Ovary (tissue), 9 donors: ENCODE measurements around the gene NAALADL2. TPM values are rescaled to one million over a fixed set of nuclear protein-coding genes. Genes with fewer than 3 reads are reported as not detected.

ENCODE experiments used
- DNase-seq, 5 donors: peaks; one replicate each; pipeline ENCODE4 v3.0.0-alpha.2; 2019 to 2020
- H3K27ac ChIP-seq, 2 donors: fragments of 200-600 bp; one replicate each; pipeline versions ENCODE4 v1.5.1 to v1.8.0; 2019 to 2022
- H3K27me3 ChIP-seq: fragments of 200-600 bp; one replicate; pipeline ENCODE4 v1.8.0; 2022
- H3K36me3 ChIP-seq: fragments of 200-600 bp; sonication (generic); one replicate; pipeline ENCODE4 v1.5.1; 2019
- H3K4me1 ChIP-seq: one replicate; pipeline ENCODE4 v1.8.1; 2013; ENCODE audit warnings: mild to moderate bottlenecking, moderate library complexity; ENCODE audit not compliant: insufficient read depth
- H3K4me3 ChIP-seq: fragments of 200-600 bp; sonication (generic); one replicate; pipeline ENCODE4 v1.5.1; 2017
- H3K9me3 ChIP-seq, 2 donors: fragments of 200-600 bp in 1 of 2; sonication (generic) in 1 of 2; one replicate each; pipeline versions ENCODE4 v1.5.1 to v1.8.1; 2013 to 2019; ENCODE audit warnings: mild to moderate bottlenecking in 1 of 2, moderate library complexity in 1 of 2
- CTCF ChIP-seq, 3 donors: fragments of 450-650 bp in 2 of 3; fragments of 200-600 bp in 1 of 3; IDR thresholded peaks; one replicate each; pipeline versions ENCODE4 v1.5.1 to v1.8.0; 2016 to 2022; ENCODE audit warnings: antibody characterized with exemption in 3 of 3, mild to moderate bottlenecking in 1 of 3
- EP300 ChIP-seq: sonication (generic); formaldehyde crosslinking; IDR thresholded peaks from one replicate; pipeline ENCODE4 v1.6.1; 2017; ENCODE audit warnings: antibody characterized with exemption
- POLR2A ChIP-seq: fragments of 450-650 bp; IDR thresholded peaks from one replicate; pipeline ENCODE4 v1.6.1; 2017; ENCODE audit warnings: antibody characterized with exemption, mild to moderate bottlenecking, moderate library complexity
- WGBS, 3 donors: extraction: QIAGEN DNeasy Blood & Tissue Kit in 1 of 3; methylation state at CpG; one replicate each; pipeline versions ENCODE4 v1.1.5 to v1.1.7; 2013 to 2017; 5-methylcytosine and 5-hydroxymethylcytosine counted together
- intact Hi-C, 4 donors: fragments of 100-400 bp; cut with DNase I; formaldehyde crosslinking; loops; one replicate each; pipeline versions ENCODE4 v1.11.0 to v1.15.1; 2022 to 2023
- polyA plus RNA-seq, 2 donors: library from polyadenylated mRNA; stranded (reverse); fragments of 200-250 nt in 1 of 2; fragments of 350-450 nt in 1 of 2; fragmentation: Illumina TruSeq in 1 of 2; extraction: RNeasy Lipid Tissue Mini Kit (QIAGEN cat#74804) in 1 of 2; gene quantifications; one replicate each; pipeline ENCODE4 v1.2.3, GENCODE V29; 2013 to 2014
- total RNA-seq, 7 donors: library from RNA; depleted of rRNA in 2 of 7; stranded (reverse); fragments of >200 nt in 2 of 7; fragmentation: NEBNext Ultra II Directional in 3 of 7; extraction: Animal tissue kit (Norgen Biotek cat#: 25700) in 3 of 7; gene quantifications; one replicate each; pipeline versions ENCODE4 v1.1.0 to v1.2.4, GENCODE V29; 2016 to 2023
- donor health status: DM: no; HTN: no; CAD: no; lungs with moderate emphysema.
- donor health status: DM: no; HTN: no; CAD: no.
- donor health status: Bipolar disorder and iron deficiency.
- donor health status: DM: yes; HTN: yes; CAD: no.
- donor health status: DM: no; HTN: no; CAD: no.
- donor health status: DM: yes; HTN: yes; CAD: no.

Gene NAALADL2
- total and polyA plus RNA-seq, 9 donors = 2.3 to 29.3 (median 15.2) TPM

- Histone ChIP-seq H3K36me3 (no peaks in the 10 kb centered on the region), H3K27me3 (no peaks in the 10 kb centered on the region), H3K4me1 (no peaks in the 10 kb centered on the region), H3K27ac (no peak overlapping the region), H3K9me3 (no peaks in the 10 kb centered on the region), H3K4me3 (no peak overlapping the region)
- intact Hi-C loops = no loop called here
- TF ChIP-seq CTCF (IDR thresholded peaks at IDR 0.05) (no peak), POLR2A (no peak), EP300 (no peak)
- WGBS, 3 donors = 96 to 100% (median 100%) methylated on average over 1 of the region's 1 CpG
- no peak for DNase-seq
These were observed 188.7 kb downstream of the NAALADL2 start for GRCh38 chr3:175047786-175048185.

GRCh38 chr3:175057401-175057800 is 198.3 kb downstream of the NAALADL2 start:
- no peak for DNase-seq
- Histone ChIP-seq H3K36me3 (no peaks in the 10 kb centered on the region), H3K4me3 (no peak overlapping the region), H3K4me1 (no peaks in the 10 kb centered on the region), H3K27me3 (no peaks in the 10 kb centered on the region), H3K9me3 (no peaks in the 10 kb centered on the region), H3K27ac (no peak overlapping the region)
- intact Hi-C loops = no loop called here
- no peak for TF ChIP-seq POLR2A
- WGBS, 3 donors = 45 to 50% (median 49%) methylated on average over 3 of the region's 3 CpGs

- Histone ChIP-seq H3K27me3 (no peaks in the 10 kb centered on the region), H3K36me3 (no peaks in the 10 kb centered on the region), H3K4me1 (no peaks in the 10 kb centered on the region), H3K9me3 (no peaks in the 10 kb centered on the region), H3K27ac (no peak overlapping the region), H3K4me3 (no peak overlapping the region)
- no peak for TF ChIP-seq CTCF (IDR thresholded peaks at IDR 0.05)
- TF ChIP-seq EP300 = no peak
- no peak for TF ChIP-seq POLR2A
- no peak for DNase-seq
- intact Hi-C loops = no loop called here
- WGBS, 3 donors = 79 to 94% (median 93%) methylated on average over 4 of the region's 4 CpGs
These were observed 200.7 kb downstream of the NAALADL2 start for GRCh38 chr3:175059788-175060187.

- intact Hi-C loops = no loop called here
- TF ChIP-seq EP300 (no peak), CTCF (IDR thresholded peaks at IDR 0.05) (no peak), POLR2A (no peak)
These were observed 206.4 kb downstream of the NAALADL2 start for GRCh38 chr3:175065497-175065896.

GRCh38 chr3:175066617-175067415 is 207.7 kb downstream of the NAALADL2 start:
- WGBS, 3 donors = 82 to 88% (median 85%) methylated on average over 4 of the region's 4 CpGs
- no peaks in the 10 kb centered on the region for H3K27me3 ChIP-seq
- TF ChIP-seq EP300 = no peak
- TF ChIP-seq CTCF (IDR thresholded peaks at IDR 0.05) = no peak
- TF ChIP-seq POLR2A = no peak
- no peaks in the 10 kb centered on the region for H3K9me3 ChIP-seq
- DNase-seq = no peak
- no peak overlapping the region for H3K27ac ChIP-seq
- no peaks in the 10 kb centered on the region for H3K36me3 ChIP-seq
- no peak overlapping the region for H3K4me3 ChIP-seq
- intact Hi-C loops = no loop called here
- no peaks in the 10 kb centered on the region for H3K4me1 ChIP-seq

More at GRCh38 chr3:175065497-175065896, 206.4 kb downstream of the NAALADL2 start:
- no peaks in the 10 kb centered on the region for H3K4me1 ChIP-seq
- no peak overlapping the region for H3K4me3 ChIP-seq
- H3K36me3 ChIP-seq = no peaks in the 10 kb centered on the region
- WGBS, 3 donors = 59 to 65% (median 61%) methylated on average over 2 of the region's 2 CpGs
- no peak overlapping the region for H3K27ac ChIP-seq
- no peaks in the 10 kb centered on the region for H3K27me3 ChIP-seq
- no peak for DNase-seq
- H3K9me3 ChIP-seq = no peaks in the 10 kb centered on the region
